HT1080 (cell line): ENCODE results near the gene ZNF101. TPM values are rescaled to one million over a fixed set of nuclear protein-coding genes. Genes with fewer than 3 reads are reported as not detected.

Source experiments
- DNase-seq: peaks from one replicate; pipeline ENCODE4 v3.0.0-alpha.2; 2015; ENCODE audit warnings: low read depth
- total RNA-seq: library from RNA; depleted of rRNA; stranded (reverse); fragments of >200 nt; shearing (Covaris generic); gene quantifications from 2 replicates; pipeline ENCODE4 v1.2.3, GENCODE V29; 2014

Gene ZNF101
- total RNA-seq, 1 experiment from 2014 or later: 11.6 TPM

DNA sequence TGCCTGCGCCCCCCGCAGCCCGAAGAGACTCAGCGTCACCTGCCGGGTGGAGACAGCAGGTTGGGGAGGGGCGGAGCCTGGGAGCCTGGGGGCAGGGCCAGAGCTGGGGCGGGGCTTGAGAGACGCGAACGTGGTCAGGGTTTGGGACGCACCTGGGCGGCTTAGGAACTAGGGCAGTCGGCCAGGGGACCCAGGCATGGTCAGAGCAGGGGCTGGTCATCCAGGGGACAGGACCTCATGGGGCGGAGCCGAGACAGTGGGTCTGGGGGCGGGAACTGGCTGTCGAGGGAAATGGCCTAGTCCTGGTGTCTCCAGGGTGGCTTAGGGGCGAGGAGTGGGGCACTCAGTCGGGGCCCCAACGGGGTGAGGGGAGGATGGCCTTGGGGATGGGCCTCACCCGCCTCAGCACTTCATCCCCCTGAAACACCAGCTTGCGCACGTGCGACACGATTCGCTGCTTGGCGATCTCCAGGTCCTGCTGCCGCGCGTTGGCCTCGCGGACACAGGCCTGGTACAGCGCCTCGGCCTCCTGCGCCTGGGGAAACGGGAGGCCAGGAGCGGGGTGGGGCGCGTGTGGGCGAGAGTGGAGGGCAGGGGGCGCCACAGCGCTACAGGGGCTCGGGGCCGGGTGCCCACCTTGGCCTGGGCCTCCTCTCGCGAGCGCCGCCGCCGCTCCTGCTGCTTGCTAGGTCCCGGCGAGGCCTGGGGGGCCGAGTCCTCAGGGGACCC is 31.0 kb upstream of the ZNF101 start:
- no peak for DNase-seq

GRCh38 chr19:19642506-19643157 is 26.0 kb upstream of the ZNF101 start:
- DNase-seq: no peak

GRCh38 chr19:19643158-19644053 is 25.2 kb upstream of the ZNF101 start, which contains the start of gene GMIP:
GMIP (minus strand) TSS chr19:19643657; CDS start chr19:19643529, 128 bp downstream.
- DNase-seq: peak; percentile 48

GRCh38 chr19:19644054-19644388 is 24.6 kb upstream of the ZNF101 start:
- no peak for DNase-seq

GRCh38 chr19:19645233-19645870 is 23.3 kb upstream of the ZNF101 start:
- DNase-seq: no peak

DNA sequence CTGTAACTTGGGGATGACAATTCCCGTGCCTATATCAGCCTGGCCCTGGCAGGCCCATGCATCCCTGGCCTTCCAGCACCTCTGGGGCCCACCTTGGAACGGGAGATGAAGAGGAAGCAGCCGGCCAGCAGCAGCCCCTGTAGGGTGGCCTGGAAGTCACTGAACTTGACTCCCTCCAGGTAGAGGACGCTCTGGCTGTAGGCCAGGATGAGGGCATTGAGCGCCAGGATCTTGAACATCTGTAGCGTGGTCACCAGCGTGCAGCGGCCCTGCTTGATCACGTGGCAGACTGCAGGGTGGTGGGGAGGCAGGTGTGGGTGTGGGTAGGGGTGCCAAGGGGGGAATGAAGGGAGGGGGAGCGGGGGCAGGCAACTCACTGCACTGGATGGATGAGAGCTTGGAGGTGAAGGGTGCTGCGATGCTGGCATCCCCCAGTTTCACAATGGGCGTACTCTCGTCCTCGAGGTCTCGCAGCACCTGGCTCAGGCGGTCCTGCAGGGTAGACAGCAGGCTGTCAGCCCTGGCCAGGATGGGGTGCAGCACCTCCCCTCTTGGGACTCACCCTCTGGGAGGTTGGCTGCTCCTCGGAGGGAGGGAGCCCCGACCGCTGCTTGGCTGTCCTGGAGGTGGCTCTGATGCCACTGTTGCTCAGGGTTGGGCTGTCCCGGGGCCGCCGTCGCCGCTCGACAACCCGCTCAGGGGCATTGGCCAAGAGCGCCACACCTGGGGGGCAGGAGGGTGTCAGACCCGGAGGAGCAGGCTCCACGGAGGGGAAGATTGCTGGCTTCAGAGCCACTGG is 21.4 kb upstream of the ZNF101 start:
- no peak for DNase-seq

DNA sequence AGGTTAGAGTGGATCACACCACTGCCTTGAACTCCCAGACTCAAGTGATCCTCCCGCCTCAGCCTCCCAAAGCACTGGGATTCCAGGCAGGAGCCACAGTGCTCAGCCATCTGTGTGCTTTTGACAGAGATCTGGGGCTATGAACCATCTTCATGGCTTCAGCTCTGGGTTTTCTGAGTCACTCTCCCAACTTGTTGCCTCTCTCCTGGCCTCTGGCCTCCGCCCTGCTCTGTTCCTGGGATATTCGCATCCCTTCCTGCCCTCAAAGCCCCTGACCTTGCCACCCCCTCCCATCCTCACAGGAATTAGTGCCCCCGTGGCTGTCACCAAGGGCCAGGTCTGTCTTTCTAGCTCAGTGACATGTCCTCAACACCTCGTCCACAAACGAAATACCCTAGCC is 19.5 kb upstream of the ZNF101 start:
- DNase-seq: no peak

DNA sequence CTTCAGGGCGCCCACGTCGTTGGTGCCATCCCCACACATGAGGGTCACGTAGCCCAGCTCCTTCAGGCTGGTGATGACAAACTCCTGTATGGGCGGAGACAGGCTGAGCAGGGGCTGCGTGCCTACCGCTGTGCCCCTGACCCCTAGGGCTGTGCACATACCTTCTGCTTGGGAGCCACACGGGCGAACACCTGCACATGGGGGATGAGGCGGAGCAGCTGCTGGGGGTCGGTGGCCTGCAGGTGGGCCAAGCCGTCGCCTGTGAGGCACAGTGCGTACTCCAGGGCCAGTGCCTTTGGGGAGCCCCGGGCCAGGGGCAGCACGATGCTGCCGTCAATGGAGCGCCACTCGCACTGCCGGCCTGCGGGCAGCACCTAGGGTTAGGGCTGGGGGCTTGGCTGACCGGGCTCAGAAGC is 19.1 kb upstream of the ZNF101 start:
- no peak for DNase-seq

DNA sequence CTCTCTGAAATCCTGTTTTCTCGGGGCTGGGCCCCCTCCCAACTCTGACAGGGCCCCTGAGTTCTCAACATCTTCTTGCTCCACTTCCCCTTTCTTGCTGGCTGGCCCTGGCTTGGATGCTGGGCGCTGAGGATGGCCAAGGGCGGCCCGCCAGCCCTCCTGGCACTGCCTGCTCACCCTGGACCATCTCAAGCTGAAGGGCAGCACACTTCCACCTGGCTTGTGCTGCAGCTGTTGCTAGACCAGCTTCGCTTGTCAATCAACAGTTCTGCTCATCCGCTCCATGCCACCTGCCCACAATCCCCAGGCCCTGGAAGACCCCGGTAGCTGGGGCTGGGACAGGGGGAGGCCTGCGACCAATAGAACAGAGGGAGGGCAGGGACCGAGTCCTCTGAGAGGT is 18.3 kb upstream of the ZNF101 start:
- no peak for DNase-seq

DNA sequence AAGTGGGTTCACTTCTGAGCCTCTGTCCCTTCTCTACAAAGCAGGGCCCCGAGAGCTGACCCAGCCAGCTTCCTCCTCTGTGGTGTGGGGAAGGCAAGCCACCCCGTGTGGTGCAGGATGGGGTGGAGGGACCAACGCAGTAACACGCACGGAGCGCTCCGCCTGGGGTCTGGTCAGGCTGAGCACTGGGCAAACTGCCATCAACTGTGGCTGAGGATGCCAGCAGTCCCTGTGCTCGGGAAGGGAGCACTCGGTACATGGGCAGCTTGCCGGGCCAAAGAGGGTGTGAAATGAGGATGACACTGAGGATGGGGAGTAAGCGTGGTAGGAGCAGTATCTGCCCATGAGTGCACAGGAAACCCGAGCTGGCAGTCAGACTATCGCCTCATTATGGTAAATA is 17.6 kb upstream of the ZNF101 start:
- no peak for DNase-seq

DNA sequence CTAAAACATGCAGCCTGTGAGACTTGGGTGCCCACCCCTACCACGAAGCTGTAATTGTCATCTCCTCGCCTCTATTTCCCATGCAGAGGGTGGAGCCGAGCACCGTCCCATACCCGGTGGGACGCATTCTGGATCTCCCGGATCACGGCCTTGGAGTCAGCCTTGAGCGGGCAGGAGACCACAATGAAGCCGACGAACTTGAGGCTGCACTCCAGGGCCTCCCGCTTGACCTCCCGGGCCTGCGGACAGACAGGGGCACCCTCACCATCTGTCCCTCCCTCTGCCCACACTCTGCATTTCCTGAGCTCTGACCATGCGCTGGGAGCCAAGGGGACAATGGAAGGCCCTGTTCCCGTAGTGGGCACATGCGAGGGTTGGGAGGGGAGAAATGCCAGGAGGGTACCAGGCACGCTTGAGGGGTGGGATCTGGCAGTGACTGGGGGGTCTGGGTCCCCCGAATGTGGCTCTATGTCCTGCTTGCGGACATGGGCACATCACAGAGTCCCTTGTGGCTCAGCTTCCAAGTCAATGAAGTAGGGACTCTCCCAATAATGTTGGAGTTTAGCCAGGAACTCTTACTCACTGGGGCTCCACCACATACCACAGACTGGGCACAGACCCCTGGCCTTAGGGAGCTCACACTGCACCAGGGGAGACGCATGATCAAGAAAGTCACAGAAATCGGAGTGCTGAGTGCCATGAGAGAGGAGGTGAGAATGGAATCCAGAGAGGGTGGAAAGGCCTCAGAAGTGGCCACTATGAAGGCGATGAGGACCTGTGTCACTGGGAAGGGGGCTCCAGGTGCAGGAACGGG is 15.9 kb upstream of the ZNF101 start:
- DNase-seq: no peak

GRCh38 chr19:19653597-19654147 is 15.0 kb upstream of the ZNF101 start:
- DNase-seq: no peak

- DNase-seq: no peak
These were observed 14.2 kb upstream of the ZNF101 start for GRCh38 chr19:19654441-19654840.

GRCh38 chr19:19655051-19655594 is 13.5 kb upstream of the ZNF101 start:
- no peak for DNase-seq

DNA sequence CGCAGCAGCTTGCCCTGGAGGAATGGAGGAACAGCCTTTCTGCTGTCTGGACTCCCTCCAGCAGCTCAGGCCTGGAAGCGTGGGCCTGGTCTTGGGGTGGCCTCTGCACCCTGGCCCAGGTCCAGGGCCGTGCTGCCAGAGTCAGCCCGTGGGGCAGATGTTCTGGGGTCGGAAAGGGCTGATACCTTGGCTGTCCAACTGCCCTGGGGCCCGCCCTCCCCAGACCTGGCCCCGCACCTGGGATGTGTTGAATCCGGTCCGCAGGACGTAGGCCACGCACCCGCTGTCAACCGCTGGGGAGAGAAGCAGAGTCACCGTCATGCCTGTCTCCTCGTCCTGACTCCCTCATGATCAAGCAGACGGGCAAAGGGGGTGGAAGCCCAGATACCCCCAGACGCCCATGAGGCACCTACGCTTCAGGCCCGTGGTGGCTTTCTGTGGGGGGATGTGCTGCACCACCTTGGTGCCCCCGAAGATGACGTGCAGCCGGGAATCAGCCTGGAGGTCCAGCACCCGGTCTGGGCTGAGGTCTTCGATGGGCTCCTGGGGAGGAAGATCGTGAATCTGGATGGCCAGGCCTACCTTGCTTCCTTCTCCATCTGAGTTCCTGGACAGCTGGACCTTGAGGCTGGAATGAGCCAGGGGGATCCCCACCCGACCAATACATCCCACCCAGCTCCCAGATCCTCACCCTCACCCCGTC is 12.8 kb upstream of the ZNF101 start:
- DNase-seq: no peak

DNA sequence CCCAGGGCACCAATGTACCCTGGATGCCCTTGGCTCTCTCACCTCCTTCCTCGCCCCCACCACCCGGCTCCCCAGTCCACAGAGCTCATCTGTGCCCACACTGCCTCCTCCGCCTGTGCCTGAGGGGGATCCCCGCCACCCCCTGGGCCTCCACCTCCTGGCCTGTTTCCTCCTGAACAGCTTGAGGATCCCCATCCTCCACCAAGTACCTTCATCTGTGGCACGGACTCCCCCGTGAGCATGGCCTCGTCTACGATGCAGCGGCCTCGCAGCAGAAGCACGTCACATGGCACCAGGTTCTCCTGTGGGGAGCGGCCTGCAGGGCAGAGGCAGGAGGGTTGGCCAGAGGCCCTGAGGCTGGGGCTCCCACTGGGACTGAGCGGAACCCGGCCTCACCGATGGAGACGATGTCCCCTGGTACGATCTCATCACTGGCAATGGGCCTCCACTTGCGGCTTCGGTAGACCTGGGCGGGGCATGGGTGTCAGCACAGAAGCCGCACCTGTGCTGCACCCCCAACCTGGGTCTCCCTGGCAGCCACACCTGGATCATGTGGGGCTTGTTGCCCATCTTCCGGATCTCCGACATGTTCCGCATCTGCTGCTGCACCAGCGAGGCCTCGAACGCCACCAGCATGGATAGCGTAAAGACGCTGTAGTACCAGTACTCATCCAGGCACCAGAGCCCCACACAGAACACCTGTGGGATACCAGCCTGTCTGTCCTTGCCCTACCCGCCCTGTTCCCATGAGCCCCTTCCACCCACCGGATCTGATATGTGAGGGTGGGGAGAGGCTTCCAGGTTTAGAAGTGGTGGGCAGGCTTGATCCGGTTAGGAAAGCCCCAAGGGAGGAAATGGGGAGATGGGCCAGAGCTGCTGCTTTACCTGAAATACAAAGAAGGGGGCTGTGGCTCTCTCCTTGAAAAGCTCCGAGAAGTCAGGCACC is 11.9 kb upstream of the ZNF101 start:
- DNase-seq: no peak

DNA sequence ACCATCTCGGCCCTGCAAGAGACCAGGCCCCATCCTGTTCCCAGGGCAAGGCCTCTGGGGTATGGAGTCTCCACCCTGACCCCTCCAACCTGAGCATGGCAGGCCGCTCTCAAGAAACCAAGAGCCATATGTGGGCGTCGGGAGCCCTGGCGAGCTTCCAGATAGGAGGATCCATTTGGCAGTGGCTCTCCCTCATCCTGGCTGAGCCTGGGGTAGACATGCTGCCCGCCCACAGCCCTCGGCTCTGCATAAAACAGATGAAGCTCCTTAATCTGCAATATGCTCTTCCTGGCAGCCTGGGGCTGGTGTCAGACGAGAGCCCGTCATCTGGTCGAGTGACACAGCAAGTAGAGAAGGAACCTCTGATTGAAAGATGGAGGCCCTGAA is 11.2 kb upstream of the ZNF101 start:
- no peak for DNase-seq
